C4-2B (cell line): ENCODE results near the gene SP100.

ENCODE experiments used
- CTCF ChIP-seq: fragments of 450-650 bp; conservative IDR thresholded peaks from 2 replicates; pipeline ENCODE4 v1.5.1; 2017; ENCODE audit warnings: mild to moderate bottlenecking
- ZFX ChIP-seq: fragments of 450-650 bp; IDR thresholded peaks from 2 replicates; pipeline ENCODE4 v1.6.1; 2017

GRCh38 chr2:230383453-230383852, 32.5 kb upstream of the SP100 start:
- TF ChIP-seq CTCF (no peak), ZFX (no peak)
